Ascending aorta (tissue), 2 donors: ENCODE results near the gene ROGDI. TPM values are rescaled to one million over a fixed set of nuclear protein-coding genes. Genes with fewer than 3 reads are reported as not detected.

Source experiments
- DNase-seq, 2 donors: peaks; one replicate each; pipeline ENCODE4 v3.0.0-alpha.2; 2019; ENCODE audit warnings: low spot score in 2 of 2
- H3K27ac ChIP-seq, 2 donors: fragments of 200-600 bp; sonication (generic); one replicate each; pipeline ENCODE4 v1.5.1; 2016 to 2017; ENCODE audit warnings: mild to moderate bottlenecking in 1 of 2
- H3K27me3 ChIP-seq: fragments of 200-600 bp; sonication (generic); one replicate; pipeline ENCODE4 v1.5.1; 2017
- H3K36me3 ChIP-seq, 2 donors: fragments of 200-600 bp; sonication (generic); one replicate each; pipeline ENCODE4 v1.5.1; 2016
- H3K4me1 ChIP-seq, 2 donors: fragments of 200-600 bp; sonication (generic); one replicate each; pipeline ENCODE4 v1.5.1; 2016 to 2017; ENCODE audit warnings: mild to moderate bottlenecking in 1 of 2
- H3K4me3 ChIP-seq, 2 donors: fragments of 200-600 bp; sonication (generic); one replicate each; pipeline ENCODE4 v1.5.1; 2016 to 2017; ENCODE audit warnings: mild to moderate bottlenecking in 1 of 2
- H3K9me3 ChIP-seq, 2 donors: fragments of 200-600 bp; sonication (generic); one replicate each; pipeline ENCODE4 v1.5.1; 2016
- intact Hi-C: fragments of 100-400 bp; cut with DNase I; formaldehyde crosslinking; loops from one replicate; pipeline ENCODE4 v1.15.1; 2023
- total RNA-seq: library from RNA; depleted of rRNA; stranded (reverse); fragments of >200 nt; gene quantifications from one replicate; pipeline ENCODE4 v1.1.0, GENCODE V29; 2016
- TF ChIP-seq, protein P1 (sequence below), 3 experiments: fragments of 200-600 bp in 2 of 3; fragments of 450-650 bp in 1 of 3; sonication (generic) in 2 of 3; IDR thresholded peaks; one replicate each; pipeline ENCODE4 v1.5.1; 2016 to 2019; ENCODE audit warnings: antibody characterized with exemption in 3 of 3, mild to moderate bottlenecking in 1 of 3, moderate library complexity in 1 of 3

Gene ROGDI
- total RNA-seq, 1 donor from 2014 or later: 10.5 TPM

DNA sequence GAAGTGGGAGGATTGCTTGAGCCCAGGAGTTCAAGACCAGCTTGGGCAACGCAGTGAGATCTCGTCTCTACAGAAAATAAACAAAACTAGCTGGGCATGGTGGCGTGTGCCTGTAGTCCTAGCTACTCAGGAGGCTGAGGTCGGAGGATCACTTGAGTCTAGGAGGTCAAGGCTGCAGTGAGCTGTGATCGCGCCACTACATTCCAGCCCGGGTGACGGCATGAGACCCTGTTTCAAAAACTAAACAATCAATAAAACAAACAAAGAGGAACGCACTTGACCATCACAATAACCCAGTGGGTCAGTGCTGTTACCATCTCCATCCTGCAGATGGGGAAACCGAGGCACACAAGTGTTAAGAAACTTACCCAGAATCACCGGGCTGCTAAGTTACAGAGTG, 49.2 kb downstream of the ROGDI start:
- DNase-seq: no peak
- no peaks in the 10 kb centered on the region for H3K27me3 ChIP-seq
- H3K36me3 ChIP-seq: peaks cover 74 to 87% of the 10 kb centered on the region in 2 donors
- no peaks in the 10 kb centered on the region for H3K9me3 ChIP-seq
- intact Hi-C loops: no loop called here
- H3K4me1 ChIP-seq: no peaks in the 10 kb centered on the region
- TF ChIP-seq, protein P1, sequence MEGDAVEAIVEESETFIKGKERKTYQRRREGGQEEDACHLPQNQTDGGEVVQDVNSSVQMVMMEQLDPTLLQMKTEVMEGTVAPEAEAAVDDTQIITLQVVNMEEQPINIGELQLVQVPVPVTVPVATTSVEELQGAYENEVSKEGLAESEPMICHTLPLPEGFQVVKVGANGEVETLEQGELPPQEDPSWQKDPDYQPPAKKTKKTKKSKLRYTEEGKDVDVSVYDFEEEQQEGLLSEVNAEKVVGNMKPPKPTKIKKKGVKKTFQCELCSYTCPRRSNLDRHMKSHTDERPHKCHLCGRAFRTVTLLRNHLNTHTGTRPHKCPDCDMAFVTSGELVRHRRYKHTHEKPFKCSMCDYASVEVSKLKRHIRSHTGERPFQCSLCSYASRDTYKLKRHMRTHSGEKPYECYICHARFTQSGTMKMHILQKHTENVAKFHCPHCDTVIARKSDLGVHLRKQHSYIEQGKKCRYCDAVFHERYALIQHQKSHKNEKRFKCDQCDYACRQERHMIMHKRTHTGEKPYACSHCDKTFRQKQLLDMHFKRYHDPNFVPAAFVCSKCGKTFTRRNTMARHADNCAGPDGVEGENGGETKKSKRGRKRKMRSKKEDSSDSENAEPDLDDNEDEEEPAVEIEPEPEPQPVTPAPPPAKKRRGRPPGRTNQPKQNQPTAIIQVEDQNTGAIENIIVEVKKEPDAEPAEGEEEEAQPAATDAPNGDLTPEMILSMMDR (IDR thresholded peaks at IDR 0.05): no peak
- H3K27ac ChIP-seq: no peak overlapping the region
- no peak overlapping the region for H3K4me3 ChIP-seq

DNA sequence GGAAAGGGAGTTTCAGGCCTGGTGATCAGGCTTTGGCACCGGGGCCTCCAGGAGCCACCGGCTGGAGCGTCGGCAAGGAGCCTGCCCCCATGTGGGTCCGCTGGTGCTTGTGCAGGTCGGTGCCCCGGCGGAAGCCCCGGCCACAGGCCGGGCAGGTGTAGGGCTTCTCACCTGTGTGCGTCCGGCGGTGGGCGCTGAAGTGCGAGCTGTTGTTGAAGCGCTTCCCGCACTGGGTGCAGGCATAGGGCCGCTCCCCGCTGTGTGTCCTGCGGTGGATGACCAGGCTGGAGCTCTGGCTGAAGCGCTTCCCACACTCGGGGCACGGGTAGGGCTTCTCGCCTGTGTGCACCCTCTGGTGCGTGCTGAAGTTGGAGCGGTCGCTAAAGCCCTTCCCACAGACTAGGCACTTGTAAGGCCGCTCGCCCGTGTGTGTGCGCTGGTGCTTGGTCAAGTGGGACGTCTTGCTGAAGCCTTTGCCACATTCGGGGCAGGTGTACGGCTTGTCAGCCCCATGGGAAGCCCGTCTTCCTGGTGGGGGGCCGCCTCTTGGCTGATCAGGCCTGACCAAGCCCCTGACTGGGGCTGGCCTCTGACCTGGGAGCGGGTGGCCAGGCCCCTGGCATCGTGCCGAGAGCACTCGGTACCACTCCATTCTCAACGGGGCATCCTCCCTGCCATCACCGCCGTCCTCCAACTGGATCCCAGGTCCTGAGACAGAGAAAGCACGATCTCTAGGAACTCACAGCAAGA, 49.9 kb downstream of the ROGDI start:
- intact Hi-C loops: no loop called here
- Histone ChIP-seq H3K36me3 (peaks cover 67 to 80% of the 10 kb centered on the region in 2 donors), H3K4me1 (no peaks in the 10 kb centered on the region), H3K27me3 (no peaks in the 10 kb centered on the region), H3K27ac (no peak overlapping the region), H3K4me3 (no peak overlapping the region), H3K9me3 (no peaks in the 10 kb centered on the region)
- TF ChIP-seq, protein P1 (IDR thresholded peaks at IDR 0.05): no peak
- no peak for DNase-seq

DNA sequence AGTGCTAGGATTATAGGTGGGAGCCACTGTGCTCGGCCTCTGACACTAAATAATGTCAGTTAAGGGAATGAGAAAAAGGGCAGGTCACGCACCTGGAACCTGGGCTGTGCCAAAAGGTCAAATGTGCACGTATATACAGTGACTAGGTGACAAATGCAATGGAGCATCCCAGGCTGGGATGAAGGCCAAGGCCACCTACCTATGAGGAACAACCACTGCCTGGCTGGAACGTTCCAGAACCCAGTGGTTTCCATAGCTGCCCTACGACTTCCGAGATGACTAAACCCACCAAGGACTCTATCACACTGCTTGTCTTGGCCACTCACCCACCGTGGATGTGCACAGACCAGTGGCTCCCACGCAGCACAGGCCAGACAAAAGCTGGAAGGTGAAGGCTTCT, 51.5 kb downstream of the ROGDI start:
- Histone ChIP-seq H3K9me3 (no peaks in the 10 kb centered on the region), H3K36me3 (peaks cover 52 to 67% of the 10 kb centered on the region in 2 donors), H3K27me3 (no peaks in the 10 kb centered on the region), H3K4me1 (peaks cover 0 to 3% of the 10 kb centered on the region in 2 donors), H3K27ac (no peak overlapping the region), H3K4me3 (no peak overlapping the region)
- no peak for DNase-seq
- TF ChIP-seq, protein P1 (IDR thresholded peaks at IDR 0.05): no peak
- intact Hi-C loops: no loop called here

DNA sequence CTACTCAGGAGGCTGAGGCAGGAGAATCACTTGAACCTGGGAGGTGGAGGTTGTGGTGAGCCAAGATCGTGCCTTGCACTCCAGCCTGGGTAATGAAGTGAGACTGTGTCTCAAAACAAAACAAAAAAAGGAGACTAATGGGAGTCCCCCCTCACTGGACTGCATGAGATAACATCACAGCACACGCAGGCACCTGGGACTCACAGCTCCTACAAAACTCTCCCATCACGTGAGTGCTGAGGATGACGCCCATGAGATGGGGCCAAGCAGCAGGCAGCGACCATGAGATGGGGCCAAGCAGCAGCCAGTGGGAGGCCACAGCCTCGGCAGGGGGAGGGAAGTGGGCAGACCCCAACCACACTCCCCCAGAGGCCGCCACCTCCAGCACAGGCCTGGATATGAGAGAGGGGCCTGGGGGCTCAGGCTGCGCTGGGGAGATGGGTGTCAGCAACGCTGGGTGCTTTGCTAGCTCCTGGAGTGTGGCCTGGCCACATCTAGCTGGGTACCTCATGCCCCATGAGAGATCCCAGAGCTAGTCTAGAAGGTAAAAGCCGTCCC, 52.7 kb downstream of the ROGDI start:
- Histone ChIP-seq H3K27me3 (no peaks in the 10 kb centered on the region), H3K4me3 (no peak overlapping the region), H3K36me3 (peaks cover 41 to 57% of the 10 kb centered on the region in 2 donors), H3K9me3 (no peaks in the 10 kb centered on the region), H3K27ac (no peak overlapping the region), H3K4me1 (peaks cover 0 to 3% of the 10 kb centered on the region in 2 donors)
- intact Hi-C loops: no loop called here
- DNase-seq: no peak
- TF ChIP-seq, protein P1 (IDR thresholded peaks at IDR 0.05): no peak

DNA sequence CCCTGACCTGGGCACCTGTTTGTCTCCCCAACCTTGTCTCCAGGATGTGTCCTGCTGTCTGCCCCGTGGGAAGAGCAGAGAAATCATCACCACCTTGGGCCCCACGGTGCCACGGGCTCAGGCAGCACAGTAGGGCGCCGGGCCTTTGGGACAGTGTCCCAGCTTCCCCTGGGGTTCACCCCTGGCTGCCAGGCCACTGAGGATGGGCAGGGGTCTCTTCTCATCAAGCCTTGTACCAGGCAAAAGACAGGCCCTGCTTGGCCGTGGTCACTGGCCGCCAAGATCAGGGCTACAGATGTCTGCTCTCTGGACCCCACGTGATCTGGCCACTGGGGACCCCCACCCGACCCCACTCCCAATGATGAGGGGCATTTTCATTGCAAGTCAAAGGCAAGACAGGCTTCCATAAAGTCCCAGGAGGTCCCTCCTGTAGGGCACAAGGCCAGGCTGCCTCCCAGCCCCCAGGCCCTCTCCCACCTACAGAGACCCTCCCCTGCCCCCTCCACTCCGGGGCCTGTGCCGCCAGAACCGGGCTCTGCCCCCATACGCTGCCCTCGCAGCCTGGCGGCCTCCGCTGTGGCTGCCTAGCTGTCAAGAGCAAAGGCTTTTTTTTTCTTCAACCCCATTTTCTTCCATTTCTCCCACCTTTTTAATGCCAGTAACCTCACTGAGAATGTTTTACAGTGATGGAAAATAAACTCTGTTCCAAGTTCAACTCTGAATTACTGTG, 53.6 kb downstream of the ROGDI start:
- no peaks in the 10 kb centered on the region for H3K9me3 ChIP-seq
- H3K27ac ChIP-seq: no peak overlapping the region
- H3K4me3 ChIP-seq: no peak overlapping the region
- DNase-seq: no peak
- H3K36me3 ChIP-seq: peaks cover 33 to 50% of the 10 kb centered on the region in 2 donors
- TF ChIP-seq, protein P1 (IDR thresholded peaks at IDR 0.05): no peak
- peaks cover 0 to 3% of the 10 kb centered on the region in 2 donors for H3K4me1 ChIP-seq
- intact Hi-C loops: no loop called here
- H3K27me3 ChIP-seq: no peaks in the 10 kb centered on the region
